ENCODE data around the gene ARHGAP40. TPM values are rescaled to one million over a fixed set of nuclear protein-coding genes. Genes with fewer than 3 reads are reported as not detected.

The ARHGAP40 gene
- total RNA-seq, 2 experiments from 2014 or later = not detected

DNA sequence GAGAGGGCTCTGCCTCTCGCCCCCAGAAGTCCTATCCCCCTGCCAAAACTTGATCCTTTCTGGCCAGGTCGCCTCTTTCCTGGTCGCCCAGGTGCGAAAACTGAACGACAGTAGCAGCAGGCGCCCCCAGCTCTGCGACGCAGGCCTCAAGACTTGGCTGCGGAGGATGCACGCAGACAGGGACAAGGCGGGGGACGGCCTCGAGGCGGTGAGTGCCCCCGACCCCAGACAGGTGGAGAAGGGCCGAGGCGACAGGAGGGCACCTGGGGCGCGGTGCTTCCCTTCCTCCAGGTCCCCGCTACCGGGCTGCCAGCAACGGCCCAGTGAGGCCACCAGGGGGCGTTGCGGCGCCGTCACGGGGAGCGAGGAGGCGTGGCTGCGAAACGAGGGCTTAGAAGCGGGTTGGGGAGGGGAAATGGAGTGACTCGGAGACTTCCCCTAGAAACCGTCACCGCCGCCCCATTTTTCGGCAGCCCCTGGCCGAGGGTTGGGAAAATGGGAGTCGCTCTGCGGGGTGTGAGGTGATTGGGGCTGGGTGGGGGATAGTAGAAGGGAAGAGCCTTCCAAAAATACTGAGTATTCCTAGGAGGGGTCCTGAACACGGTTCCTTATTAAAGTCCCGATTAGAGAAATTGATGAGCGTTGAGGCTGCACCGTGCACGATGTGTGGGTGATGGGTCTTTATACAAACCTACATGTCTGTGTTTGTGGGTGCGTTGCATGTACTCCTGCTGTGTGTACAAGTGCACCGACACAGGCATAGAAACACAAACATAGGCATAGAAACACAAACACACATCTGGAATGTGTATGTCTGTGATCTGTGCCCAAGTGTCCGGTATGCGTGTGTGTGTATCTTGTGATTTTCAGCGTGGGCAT lies 44.6 kb downstream of the ARHGAP40 start:
- peaks cover 12% of the 10 kb centered on the region for H3K4me1 ChIP-seq (ENCODE audit: insufficient read depth, low read length)
- intact Hi-C loops (cut with DNase I, micrococcal nuclease) = loop anchor here (1.0 to 10.0 kb wide), 12 partner anchors 41 to 439 kb away; partner anchors contain the start of gene DHX35 (in 2 of the 2)
- peaks cover 38 to 42% of the 10 kb centered on the region in 2 experiments for H3K27me3 ChIP-seq (ENCODE audit: control insufficient read depth in 1 of 2, insufficient read depth in 2 of 2, low read length in 2 of 2)
- H3K36me3 Mint-ChIP-seq (ENCODE audit: low read depth) = no peaks in the 10 kb centered on the region
- TF ChIP-seq, protein P1, sequence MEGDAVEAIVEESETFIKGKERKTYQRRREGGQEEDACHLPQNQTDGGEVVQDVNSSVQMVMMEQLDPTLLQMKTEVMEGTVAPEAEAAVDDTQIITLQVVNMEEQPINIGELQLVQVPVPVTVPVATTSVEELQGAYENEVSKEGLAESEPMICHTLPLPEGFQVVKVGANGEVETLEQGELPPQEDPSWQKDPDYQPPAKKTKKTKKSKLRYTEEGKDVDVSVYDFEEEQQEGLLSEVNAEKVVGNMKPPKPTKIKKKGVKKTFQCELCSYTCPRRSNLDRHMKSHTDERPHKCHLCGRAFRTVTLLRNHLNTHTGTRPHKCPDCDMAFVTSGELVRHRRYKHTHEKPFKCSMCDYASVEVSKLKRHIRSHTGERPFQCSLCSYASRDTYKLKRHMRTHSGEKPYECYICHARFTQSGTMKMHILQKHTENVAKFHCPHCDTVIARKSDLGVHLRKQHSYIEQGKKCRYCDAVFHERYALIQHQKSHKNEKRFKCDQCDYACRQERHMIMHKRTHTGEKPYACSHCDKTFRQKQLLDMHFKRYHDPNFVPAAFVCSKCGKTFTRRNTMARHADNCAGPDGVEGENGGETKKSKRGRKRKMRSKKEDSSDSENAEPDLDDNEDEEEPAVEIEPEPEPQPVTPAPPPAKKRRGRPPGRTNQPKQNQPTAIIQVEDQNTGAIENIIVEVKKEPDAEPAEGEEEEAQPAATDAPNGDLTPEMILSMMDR (IDR thresholded peaks at IDR 0.05) = peak; percentile 93
- ATAC-seq (ENCODE audit: poor library complexity) (peak; percentile 100), DNase-seq (peak; percentile 81 to 95 (median 90))
- H3K9me3 Mint-ChIP-seq = no peaks in the 10 kb centered on the region
- peak overlapping the region; percentile 24 for H3K4me3 ChIP-seq (ENCODE audit: low read length)
- CTCF ChIA-PET = interaction anchor here (0.5 to 1.6 kb wide), 3 partner anchors 103 to 315 kb away, joined by 3 to 4 read pairs (median 3); no protein-coding TSS in a partner anchor
- H3K27ac ChIP-seq (ENCODE audit: low read depth in 1 of 2, low read length in 2 of 2) = no peak overlapping the region
- H3K36me3 ChIP-seq (ENCODE audit: insufficient read depth, low read length) = no peaks in the 10 kb centered on the region
- peaks cover 8% of the 10 kb centered on the region for H3K4me1 Mint-ChIP-seq (ENCODE audit: low read depth)
- peaks cover 62% of the 10 kb centered on the region for H3K27me3 Mint-ChIP-seq
- peak overlapping the region; percentile 75 for H3K4me3 Mint-ChIP-seq
- H3K27ac Mint-ChIP-seq = no peak overlapping the region
- H3K9me3 ChIP-seq (ENCODE audit: control insufficient read depth in 1 of 2, insufficient read depth in 1 of 2, low read length in 2 of 2) = peaks cover 0 to 6% of the 10 kb centered on the region in 2 experiments
- POLR2A ChIA-PET = no interaction called here

DNA sequence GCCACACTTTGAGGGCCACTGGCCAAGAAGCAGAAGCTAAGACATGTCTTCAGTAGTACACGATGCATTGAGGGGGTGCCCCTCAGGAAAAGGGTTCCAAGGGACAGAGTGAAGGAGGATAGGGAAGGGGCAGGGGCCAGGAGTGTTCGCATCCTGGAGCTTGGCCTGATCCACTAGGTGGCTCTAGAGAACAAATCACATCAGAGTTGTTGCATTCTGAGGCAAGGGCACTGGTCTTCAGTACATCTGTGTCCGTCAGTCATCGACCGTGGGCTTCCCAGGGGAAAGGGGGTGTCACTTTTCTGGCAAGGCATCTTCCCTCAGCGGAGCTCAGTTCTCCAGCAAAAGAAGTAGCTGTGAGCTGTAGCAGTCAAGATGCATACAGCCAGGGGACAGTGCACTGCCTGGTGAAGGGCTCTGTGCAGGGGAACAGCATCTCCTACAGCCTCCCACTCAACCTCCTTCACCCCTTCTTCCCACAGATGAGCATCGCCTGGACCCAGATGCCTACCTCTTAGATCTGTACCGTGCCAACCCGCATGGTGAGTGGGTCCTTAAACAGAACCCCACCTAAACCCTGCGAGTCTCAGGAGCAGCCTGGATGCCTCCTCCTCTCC lies 47.8 kb downstream of the ARHGAP40 start:
- H3K4me1 Mint-ChIP-seq (ENCODE audit: low read depth) = peaks cover 8% of the 10 kb centered on the region
- peak in 1 of 14 experiments; percentile 5 for DNase-seq

DNA sequence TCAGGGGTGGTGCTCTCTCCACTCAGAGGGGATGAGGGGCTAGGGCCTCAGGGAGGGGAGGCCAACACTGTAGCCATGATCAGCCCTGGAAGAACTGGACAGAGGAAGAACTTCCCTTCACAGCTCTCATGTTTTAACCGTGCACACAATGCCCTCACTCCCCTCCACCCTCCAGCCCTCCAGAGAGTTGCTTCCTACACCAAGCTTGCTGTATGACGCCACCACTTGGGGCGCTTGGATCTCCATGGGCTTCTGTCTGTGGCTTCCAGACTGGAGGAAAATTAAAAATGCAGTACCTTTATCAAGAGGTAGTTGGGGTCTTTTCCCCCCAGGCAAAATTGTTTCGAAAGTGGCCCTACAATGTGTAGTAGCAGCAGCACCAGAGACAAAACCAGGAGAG lies 48.4 kb downstream of the ARHGAP40 start:
- H3K27ac ChIP-seq (ENCODE audit: low read depth in 1 of 2, low read length in 2 of 2) = no peak overlapping the region
- peaks cover 36% of the 10 kb centered on the region for H3K27me3 Mint-ChIP-seq
- H3K9me3 Mint-ChIP-seq = peaks cover 3% of the 10 kb centered on the region
- H3K4me3 Mint-ChIP-seq = no peak overlapping the region
- peaks cover 8% of the 10 kb centered on the region for H3K4me1 Mint-ChIP-seq (ENCODE audit: low read depth)
- H3K9me3 ChIP-seq (ENCODE audit: control insufficient read depth in 1 of 2, insufficient read depth in 1 of 2, low read length in 2 of 2) = peaks cover 0 to 6% of the 10 kb centered on the region in 2 experiments
- H3K27ac Mint-ChIP-seq = no peak overlapping the region
- CTCF ChIA-PET = interaction anchor here (2.1 kb wide), 1 partner anchor 9 kb away, joined by 5 read pairs; no protein-coding TSS in a partner anchor
- no peak overlapping the region for H3K4me3 ChIP-seq (ENCODE audit: low read length)
- ATAC-seq (ENCODE audit: poor library complexity) (no peak), DNase-seq (no peak)
- H3K27me3 ChIP-seq (ENCODE audit: control insufficient read depth in 1 of 2, insufficient read depth in 2 of 2, low read length in 2 of 2) = peaks cover 37 to 42% of the 10 kb centered on the region in 2 experiments
- H3K36me3 Mint-ChIP-seq (ENCODE audit: low read depth) = no peaks in the 10 kb centered on the region
- no peaks in the 10 kb centered on the region for H3K36me3 ChIP-seq (ENCODE audit: insufficient read depth, low read length)
- intact Hi-C loops (cut with DNase I, micrococcal nuclease) = no loop called here
- H3K4me1 ChIP-seq (ENCODE audit: insufficient read depth, low read length) = peaks cover 12% of the 10 kb centered on the region
- POLR2A ChIA-PET = no interaction called here
- TF ChIP-seq, protein P1 (IDR thresholded peaks at IDR 0.05) = no peak

More for the DNA sequence above, 47.8 kb downstream of the ARHGAP40 start:
- Mint-ChIP-seq H3K4me3 (no peak overlapping the region), H3K27ac (no peak overlapping the region), H3K36me3 (ENCODE audit: low read depth) (no peaks in the 10 kb centered on the region), H3K27me3 (peaks cover 37% of the 10 kb centered on the region), H3K9me3 (peaks cover 3% of the 10 kb centered on the region)
- intact Hi-C loops (cut with DNase I, micrococcal nuclease) = loop anchor here (5.0 to 10.0 kb wide), 2 partner anchors 83 to 435 kb away; no protein-coding TSS in a partner anchor
- ChIA-PET CTCF (interaction anchor here (2.1 kb wide), 1 partner anchor 9 kb away, joined by 5 read pairs; no protein-coding TSS in a partner anchor), POLR2A (no interaction called here)
- H3K36me3 ChIP-seq (ENCODE audit: insufficient read depth, low read length) = no peaks in the 10 kb centered on the region
- H3K4me1 ChIP-seq (ENCODE audit: insufficient read depth, low read length) = peaks cover 12% of the 10 kb centered on the region
- no peak overlapping the region for H3K27ac ChIP-seq (ENCODE audit: low read depth in 1 of 2, low read length in 2 of 2)
- TF ChIP-seq, protein P1 (IDR thresholded peaks at IDR 0.05) = no peak
- peaks cover 37 to 44% of the 10 kb centered on the region in 2 experiments for H3K27me3 ChIP-seq (ENCODE audit: control insufficient read depth in 1 of 2, insufficient read depth in 2 of 2, low read length in 2 of 2)
- H3K4me3 ChIP-seq (ENCODE audit: low read length) = no peak overlapping the region
- ATAC-seq (ENCODE audit: poor library complexity) = no peak
- peaks cover 0 to 6% of the 10 kb centered on the region in 2 experiments for H3K9me3 ChIP-seq (ENCODE audit: control insufficient read depth in 1 of 2, insufficient read depth in 1 of 2, low read length in 2 of 2)

Measured in CD4-positive, alpha-beta T cell (primary cell).